Neuronal stem cell (in vitro differentiated cells): Measurements from ENCODE around the gene USP32.

Source experiments
- DNase-seq: peaks from one replicate; pipeline ENCODE4 v3.0.0-alpha.2; 2013; ENCODE audit warnings: low spot score
- H2AFZ ChIP-seq: one replicate; pipeline ENCODE4 v1.6.1; 2013; ENCODE audit warnings: mild to moderate bottlenecking, low read length, inconsistent platforms
- H2AK5ac ChIP-seq: 2 replicates; pipeline ENCODE4 v1.6.1; 2013; ENCODE audit warnings: low read depth, mild to moderate bottlenecking, inconsistent platforms, low read length, moderate library complexity, mixed read lengths
- H2BK120ac ChIP-seq: 2 replicates; pipeline ENCODE4 v1.6.1; 2013; ENCODE audit warnings: low read depth, mild to moderate bottlenecking, inconsistent platforms, low read length, moderate library complexity, mixed read lengths
- H2BK12ac ChIP-seq: one replicate; pipeline ENCODE4 v1.6.1; 2013; ENCODE audit warnings: low read length, inconsistent platforms
- H2BK15ac ChIP-seq: 2 replicates; pipeline ENCODE4 v1.6.1; 2013; ENCODE audit warnings: mild to moderate bottlenecking, low read length, inconsistent platforms, mixed read lengths
- H2BK5ac ChIP-seq: one replicate; pipeline ENCODE4 v1.6.1; 2013; ENCODE audit warnings: inconsistent platforms, mild to moderate bottlenecking, low read length, moderate library complexity
- H3K14ac ChIP-seq: one replicate; pipeline ENCODE4 v1.6.1; 2013; ENCODE audit warnings: low read length, inconsistent platforms
- H3K18ac ChIP-seq: 2 replicates; pipeline ENCODE4 v1.6.1; 2013; ENCODE audit warnings: low read length, inconsistent platforms
- H3K23ac ChIP-seq: 2 replicates; pipeline ENCODE4 v1.6.1; 2013; ENCODE audit warnings: low read depth, mild to moderate bottlenecking, mixed read lengths, low read length, inconsistent platforms; ENCODE audit not compliant: poor library complexity
- H3K27ac ChIP-seq: replicated peaks from 3 replicates; pipeline ENCODE4 v1.5.1; 2013; ENCODE audit warnings: low read length, inconsistent platforms
- H3K27me3 ChIP-seq, 3 experiments: 2 replicates each; pipeline ENCODE4 v1.6.1; 2013; ENCODE audit warnings: low read length in 3 of 3, mild to moderate bottlenecking in 2 of 3, inconsistent platforms in 1 of 3, low read depth in 1 of 3, mixed read lengths in 1 of 3, moderate library complexity in 1 of 3; ENCODE audit not compliant: control insufficient read depth in 3 of 3, insufficient read depth in 3 of 3
- H3K36me3 ChIP-seq, 2 donors: replicated peaks in 1 of 2; 2 replicates each; pipeline ENCODE4 v1.6.1; 2013; ENCODE audit warnings: low read length in 2 of 2; ENCODE audit not compliant: control insufficient read depth in 2 of 2, insufficient read depth in 2 of 2
- H3K4ac ChIP-seq: 2 replicates; pipeline ENCODE4 v1.6.1; 2013; ENCODE audit warnings: inconsistent platforms, mild to moderate bottlenecking, low read length, moderate library complexity
- H3K4me1 ChIP-seq, 2 donors: 1 replicate in 1 of 2; 2 replicates in 1 of 2; pipeline ENCODE4 v1.6.1; 2013; ENCODE audit warnings: low read length in 2 of 2, low read depth in 1 of 2; ENCODE audit not compliant: control insufficient read depth in 2 of 2, insufficient read depth in 1 of 2
- H3K4me2 ChIP-seq: one replicate; pipeline ENCODE4 v1.6.1; 2013; ENCODE audit warnings: mild to moderate bottlenecking, low read length, inconsistent platforms; ENCODE audit not compliant: insufficient read depth, poor library complexity, severe bottlenecking
- H3K4me3 ChIP-seq, 2 donors: 2 replicates each; pipeline ENCODE4 v1.5.1; 2013; ENCODE audit warnings: low read length in 2 of 2, mild to moderate bottlenecking in 2 of 2, inconsistent platforms in 1 of 2, moderate library complexity in 1 of 2
- H3K79me1 ChIP-seq: one replicate; pipeline ENCODE4 v1.6.1; 2013; ENCODE audit warnings: low read depth, mild to moderate bottlenecking, inconsistent platforms, low read length, moderate library complexity
- H3K9ac ChIP-seq: one replicate; pipeline ENCODE4 v1.6.1; 2013; ENCODE audit warnings: mild to moderate bottlenecking, low read depth, low read length, inconsistent platforms; ENCODE audit not compliant: poor library complexity
- H3K9me3 ChIP-seq, 2 donors: replicated peaks in 1 of 2; 2 replicates each; pipeline versions ENCODE3 to v1.6.1; 2013; ENCODE audit warnings: low read length in 2 of 2, mild to moderate bottlenecking in 2 of 2, inconsistent platforms in 1 of 2, low read depth in 1 of 2, mixed read lengths in 1 of 2, moderate library complexity in 1 of 2; ENCODE audit not compliant: control insufficient read depth in 2 of 2, insufficient read depth in 1 of 2
- H4K8ac ChIP-seq: one replicate; pipeline ENCODE4 v1.6.1; 2013; ENCODE audit warnings: low read depth, mild to moderate bottlenecking, inconsistent platforms, low read length, moderate library complexity
- H4K91ac ChIP-seq: one replicate; pipeline ENCODE4 v1.6.1; 2013; ENCODE audit warnings: low read length, low read depth, mild to moderate bottlenecking, inconsistent platforms; ENCODE audit not compliant: poor library complexity
- WGBS, 2 donors: extraction: QIAGEN DNeasy Blood & Tissue Kit; methylation state at CpG; one replicate each; pipeline ENCODE4 v1.1.7; 2013; ENCODE audit warnings: missing lambda C conversion rate in 2 of 2, mixed read lengths in 1 of 2; ENCODE audit not compliant: insufficient read length in 2 of 2, insufficient replicate concordance in 1 of 2; ENCODE audit errors: extremely low coverage in 2 of 2; 5-methylcytosine and 5-hydroxymethylcytosine counted together

The USP32 gene

GRCh38 chr17:60415146-60415545, 23.2 kb upstream of the USP32 start:
- H3K27ac ChIP-seq: no peak overlapping the region
- no peak overlapping the region for H2BK5ac ChIP-seq
- H2BK15ac ChIP-seq: no peak overlapping the region
- H2AFZ ChIP-seq: no peak overlapping the region
- no peak overlapping the region for H3K23ac ChIP-seq
- H3K4me3 ChIP-seq: no peak overlapping the region
- H4K91ac ChIP-seq: no peak overlapping the region
- WGBS, 2 donors: no CpG with 5 or more reads among the region's 1 CpG
- H3K9me3 ChIP-seq: no peaks in the 10 kb centered on the region
- H4K8ac ChIP-seq: no peak overlapping the region
- H3K27me3 ChIP-seq: peaks cover 0 to 3% (median 0%) of the 10 kb centered on the region in 3 experiments
- H2BK120ac ChIP-seq: no peak overlapping the region
- H3K18ac ChIP-seq: no peak overlapping the region
- no peaks in the 10 kb centered on the region for H3K79me1 ChIP-seq
- no peak overlapping the region for H3K4me2 ChIP-seq
- H2BK12ac ChIP-seq: no peak overlapping the region
- no peak overlapping the region for H3K9ac ChIP-seq
- H3K14ac ChIP-seq: no peak overlapping the region
- no peaks in the 10 kb centered on the region for H3K36me3 ChIP-seq
- no peak for DNase-seq
- H3K4ac ChIP-seq: no peak overlapping the region
- no peak overlapping the region for H2AK5ac ChIP-seq
- H3K4me1 ChIP-seq: no peaks in the 10 kb centered on the region

- no peak overlapping the region for H3K9ac ChIP-seq
- no peak overlapping the region for H2BK15ac ChIP-seq
- H2BK12ac ChIP-seq: no peak overlapping the region
- H2BK120ac ChIP-seq: no peak overlapping the region
- H3K4ac ChIP-seq: no peak overlapping the region
- no peak overlapping the region for H2AK5ac ChIP-seq
- H3K27ac ChIP-seq: no peak overlapping the region
- H3K4me2 ChIP-seq: no peak overlapping the region
- no peak overlapping the region for H4K8ac ChIP-seq
- H4K91ac ChIP-seq: no peak overlapping the region
- no peaks in the 10 kb centered on the region for H3K4me1 ChIP-seq
- DNase-seq: no peak
- no peaks in the 10 kb centered on the region for H3K79me1 ChIP-seq
- peaks cover 0 to 3% (median 0%) of the 10 kb centered on the region in 3 experiments for H3K27me3 ChIP-seq
- H3K23ac ChIP-seq: no peak overlapping the region
- no peaks in the 10 kb centered on the region for H3K36me3 ChIP-seq
- H3K18ac ChIP-seq: no peak overlapping the region
- H2BK5ac ChIP-seq: no peak overlapping the region
- H3K14ac ChIP-seq: no peak overlapping the region
- no CpG with 5 or more reads among the region's 3 CpGs for whole genome bisulfite sequencing, 2 donors
- H3K9me3 ChIP-seq: no peaks in the 10 kb centered on the region
- no peak overlapping the region for H3K4me3 ChIP-seq
- no peak overlapping the region for H2AFZ ChIP-seq
Observed at GRCh38 chr17:60412701-60413100, 20.8 kb upstream of the USP32 start.

- no peaks in the 10 kb centered on the region for H3K79me1 ChIP-seq
- no peak overlapping the region for H4K8ac ChIP-seq
- H4K91ac ChIP-seq: no peak overlapping the region
- no peak overlapping the region for H2AFZ ChIP-seq
- H3K14ac ChIP-seq: no peak overlapping the region
- H3K4me1 ChIP-seq: no peaks in the 10 kb centered on the region
- no peak overlapping the region for H2BK120ac ChIP-seq
- no peak overlapping the region for H2BK15ac ChIP-seq
- H3K23ac ChIP-seq: no peak overlapping the region
- H3K4me2 ChIP-seq: no peak overlapping the region
- no CpG with 5 or more reads among the region's 4 CpGs for WGBS, 2 donors
- H3K9me3 ChIP-seq: no peaks in the 10 kb centered on the region
- H2AK5ac ChIP-seq: no peak overlapping the region
- no peaks in the 10 kb centered on the region for H3K36me3 ChIP-seq
- H3K18ac ChIP-seq: no peak overlapping the region
- no peak overlapping the region for H3K4me3 ChIP-seq
- no peak overlapping the region for H2BK5ac ChIP-seq
- H2BK12ac ChIP-seq: no peak overlapping the region
- H3K27me3 ChIP-seq: peaks cover 0 to 3% (median 0%) of the 10 kb centered on the region in 3 experiments
- no peak overlapping the region for H3K9ac ChIP-seq
- H3K4ac ChIP-seq: no peak overlapping the region
- no peak overlapping the region for H3K27ac ChIP-seq
- DNase-seq: no peak
Observed at GRCh38 chr17:60410001-60410400, 18.1 kb upstream of the USP32 start.

- no peaks in the 10 kb centered on the region for H3K27me3 ChIP-seq
- H4K8ac ChIP-seq: no peak overlapping the region
- H2BK12ac ChIP-seq: no peak overlapping the region
- peaks cover 0 to 1% of the 10 kb centered on the region in 2 donors for H3K4me1 ChIP-seq
- no peak overlapping the region for H3K18ac ChIP-seq
- no peak overlapping the region for H3K23ac ChIP-seq
- H2BK5ac ChIP-seq: no peak overlapping the region
- no peak overlapping the region for H2BK120ac ChIP-seq
- no peak overlapping the region for H3K9ac ChIP-seq
- no peak overlapping the region for H2AK5ac ChIP-seq
- no peak overlapping the region for H3K14ac ChIP-seq
- H3K4me2 ChIP-seq: no peak overlapping the region
- no peaks in the 10 kb centered on the region for H3K9me3 ChIP-seq
- no peak overlapping the region for H2BK15ac ChIP-seq
- no peak overlapping the region for H3K4me3 ChIP-seq
- no peak overlapping the region for H3K27ac ChIP-seq
- H3K36me3 ChIP-seq: no peaks in the 10 kb centered on the region
- no peak overlapping the region for H4K91ac ChIP-seq
- H2AFZ ChIP-seq: no peak overlapping the region
- WGBS, 2 donors: no CpG with 5 or more reads among the region's 3 CpGs
- DNase-seq: no peak
- H3K79me1 ChIP-seq: no peaks in the 10 kb centered on the region
- H3K4ac ChIP-seq: no peak overlapping the region
Observed at GRCh38 chr17:60406887-60407286, 15.0 kb upstream of the USP32 start.
